ENCODE results near the gene BMX. TPM values are rescaled to one million over a fixed set of nuclear protein-coding genes. Genes with fewer than 3 reads are reported as not detected.

The BMX gene
- total and polyA plus RNA-seq, 10 of the 15 experiments (the other 5 are each of a cell fraction or from before 2014, with no cell fraction given), result not detected

DNA sequence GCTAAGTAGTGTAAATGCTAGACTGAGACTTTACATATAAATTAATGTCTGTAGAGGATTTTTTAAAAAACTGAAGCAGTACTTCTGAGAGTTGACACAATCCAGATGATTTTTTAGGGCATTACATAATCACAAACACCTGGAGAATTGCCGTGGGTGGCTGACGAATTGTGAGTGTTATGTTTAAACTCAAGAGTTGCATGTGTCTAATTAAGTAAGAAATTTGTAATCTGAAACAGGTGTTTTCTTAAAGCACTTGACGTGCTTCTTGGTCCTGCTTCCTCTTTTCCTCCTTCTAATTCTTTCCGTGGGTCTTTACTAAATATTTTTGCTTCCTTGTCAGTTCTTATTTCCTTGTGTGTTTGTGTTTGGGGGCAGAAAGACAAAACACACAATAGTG, 35.3 kb upstream of the BMX start (continued):
- TF ChIP-seq, protein P1, sequence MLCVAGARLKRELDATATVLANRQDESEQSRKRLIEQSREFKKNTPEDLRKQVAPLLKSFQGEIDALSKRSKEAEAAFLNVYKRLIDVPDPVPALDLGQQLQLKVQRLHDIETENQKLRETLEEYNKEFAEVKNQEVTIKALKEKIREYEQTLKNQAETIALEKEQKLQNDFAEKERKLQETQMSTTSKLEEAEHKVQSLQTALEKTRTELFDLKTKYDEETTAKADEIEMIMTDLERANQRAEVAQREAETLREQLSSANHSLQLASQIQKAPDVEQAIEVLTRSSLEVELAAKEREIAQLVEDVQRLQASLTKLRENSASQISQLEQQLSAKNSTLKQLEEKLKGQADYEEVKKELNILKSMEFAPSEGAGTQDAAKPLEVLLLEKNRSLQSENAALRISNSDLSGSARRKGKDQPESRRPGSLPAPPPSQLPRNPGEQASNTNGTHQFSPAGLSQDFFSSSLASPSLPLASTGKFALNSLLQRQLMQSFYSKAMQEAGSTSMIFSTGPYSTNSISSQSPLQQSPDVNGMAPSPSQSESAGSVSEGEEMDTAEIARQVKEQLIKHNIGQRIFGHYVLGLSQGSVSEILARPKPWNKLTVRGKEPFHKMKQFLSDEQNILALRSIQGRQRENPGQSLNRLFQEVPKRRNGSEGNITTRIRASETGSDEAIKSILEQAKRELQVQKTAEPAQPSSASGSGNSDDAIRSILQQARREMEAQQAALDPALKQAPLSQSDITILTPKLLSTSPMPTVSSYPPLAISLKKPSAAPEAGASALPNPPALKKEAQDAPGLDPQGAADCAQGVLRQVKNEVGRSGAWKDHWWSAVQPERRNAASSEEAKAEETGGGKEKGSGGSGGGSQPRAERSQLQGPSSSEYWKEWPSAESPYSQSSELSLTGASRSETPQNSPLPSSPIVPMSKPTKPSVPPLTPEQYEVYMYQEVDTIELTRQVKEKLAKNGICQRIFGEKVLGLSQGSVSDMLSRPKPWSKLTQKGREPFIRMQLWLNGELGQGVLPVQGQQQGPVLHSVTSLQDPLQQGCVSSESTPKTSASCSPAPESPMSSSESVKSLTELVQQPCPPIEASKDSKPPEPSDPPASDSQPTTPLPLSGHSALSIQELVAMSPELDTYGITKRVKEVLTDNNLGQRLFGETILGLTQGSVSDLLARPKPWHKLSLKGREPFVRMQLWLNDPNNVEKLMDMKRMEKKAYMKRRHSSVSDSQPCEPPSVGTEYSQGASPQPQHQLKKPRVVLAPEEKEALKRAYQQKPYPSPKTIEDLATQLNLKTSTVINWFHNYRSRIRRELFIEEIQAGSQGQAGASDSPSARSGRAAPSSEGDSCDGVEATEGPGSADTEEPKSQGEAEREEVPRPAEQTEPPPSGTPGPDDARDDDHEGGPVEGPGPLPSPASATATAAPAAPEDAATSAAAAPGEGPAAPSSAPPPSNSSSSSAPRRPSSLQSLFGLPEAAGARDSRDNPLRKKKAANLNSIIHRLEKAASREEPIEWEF (IDR thresholded peaks at IDR 0.05; ENCODE audit: insufficient replicate concordance, low read depth, low read length), result no peak
- TF ChIP-seq KAT2A (conservative IDR thresholded peaks at IDR 0.05; ENCODE audit: control insufficient read depth, low read depth, low read length) (no peak), ZNF592 (IDR thresholded peaks at IDR 0.05) (no peak; the same call in 1 of the 2 replicates), NR2F1 (conservative IDR thresholded peaks at IDR 0.05) (no peak), EGR1 (IDR thresholded peaks at IDR 0.05; ENCODE audit: borderline replicate concordance in 1 of 2, low read depth in 2 of 2, low read length in 2 of 2) (peak in 1 of 2 experiments; percentile 54; a peak in 1 of 3 replicates), SMAD1 (IDR thresholded peaks at IDR 0.05; ENCODE audit: low read depth, partially characterized antibody) (no peak), MYB (IDR thresholded peaks at IDR 0.05; ENCODE audit: borderline replicate concordance, low read depth, low read length) (no peak), JUNB (IDR thresholded peaks at IDR 0.05) (peak; percentile 87), BMI1 (IDR thresholded peaks at IDR 0.05; ENCODE audit: borderline replicate concordance) (peak; percentile 60; the same call in 1 of the 2 replicates), FOXK2 (IDR thresholded peaks at IDR 0.05) (no peak), KLF5 (IDR thresholded peaks at IDR 0.05; ENCODE audit: partially characterized antibody) (no peak), YBX1 (IDR thresholded peaks at IDR 0.05) (no peak), BHLHE40 (IDR thresholded peaks at IDR 0.05; ENCODE audit: borderline replicate concordance in 1 of 2, low read depth in 2 of 2, low read length in 1 of 2) (peak in 1 of 2 experiments; percentile 38; a peak in 1 of 4 replicates), RELA (IDR thresholded peaks at IDR 0.05; ENCODE audit: borderline replicate concordance, partially characterized antibody) (no peak)
- TF ChIP-seq, protein P2, sequence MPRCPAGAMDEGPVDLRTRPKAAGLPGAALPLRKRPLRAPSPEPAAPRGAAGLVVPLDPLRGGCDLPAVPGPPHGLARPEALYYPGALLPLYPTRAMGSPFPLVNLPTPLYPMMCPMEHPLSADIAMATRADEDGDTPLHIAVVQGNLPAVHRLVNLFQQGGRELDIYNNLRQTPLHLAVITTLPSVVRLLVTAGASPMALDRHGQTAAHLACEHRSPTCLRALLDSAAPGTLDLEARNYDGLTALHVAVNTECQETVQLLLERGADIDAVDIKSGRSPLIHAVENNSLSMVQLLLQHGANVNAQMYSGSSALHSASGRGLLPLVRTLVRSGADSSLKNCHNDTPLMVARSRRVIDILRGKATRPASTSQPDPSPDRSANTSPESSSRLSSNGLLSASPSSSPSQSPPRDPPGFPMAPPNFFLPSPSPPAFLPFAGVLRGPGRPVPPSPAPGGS (IDR thresholded peaks at IDR 0.05; ENCODE audit: borderline replicate concordance, insufficient read depth, low read depth, low read length, poor library complexity, severe bottlenecking), result no peak
- TF ChIP-seq, protein P3, sequence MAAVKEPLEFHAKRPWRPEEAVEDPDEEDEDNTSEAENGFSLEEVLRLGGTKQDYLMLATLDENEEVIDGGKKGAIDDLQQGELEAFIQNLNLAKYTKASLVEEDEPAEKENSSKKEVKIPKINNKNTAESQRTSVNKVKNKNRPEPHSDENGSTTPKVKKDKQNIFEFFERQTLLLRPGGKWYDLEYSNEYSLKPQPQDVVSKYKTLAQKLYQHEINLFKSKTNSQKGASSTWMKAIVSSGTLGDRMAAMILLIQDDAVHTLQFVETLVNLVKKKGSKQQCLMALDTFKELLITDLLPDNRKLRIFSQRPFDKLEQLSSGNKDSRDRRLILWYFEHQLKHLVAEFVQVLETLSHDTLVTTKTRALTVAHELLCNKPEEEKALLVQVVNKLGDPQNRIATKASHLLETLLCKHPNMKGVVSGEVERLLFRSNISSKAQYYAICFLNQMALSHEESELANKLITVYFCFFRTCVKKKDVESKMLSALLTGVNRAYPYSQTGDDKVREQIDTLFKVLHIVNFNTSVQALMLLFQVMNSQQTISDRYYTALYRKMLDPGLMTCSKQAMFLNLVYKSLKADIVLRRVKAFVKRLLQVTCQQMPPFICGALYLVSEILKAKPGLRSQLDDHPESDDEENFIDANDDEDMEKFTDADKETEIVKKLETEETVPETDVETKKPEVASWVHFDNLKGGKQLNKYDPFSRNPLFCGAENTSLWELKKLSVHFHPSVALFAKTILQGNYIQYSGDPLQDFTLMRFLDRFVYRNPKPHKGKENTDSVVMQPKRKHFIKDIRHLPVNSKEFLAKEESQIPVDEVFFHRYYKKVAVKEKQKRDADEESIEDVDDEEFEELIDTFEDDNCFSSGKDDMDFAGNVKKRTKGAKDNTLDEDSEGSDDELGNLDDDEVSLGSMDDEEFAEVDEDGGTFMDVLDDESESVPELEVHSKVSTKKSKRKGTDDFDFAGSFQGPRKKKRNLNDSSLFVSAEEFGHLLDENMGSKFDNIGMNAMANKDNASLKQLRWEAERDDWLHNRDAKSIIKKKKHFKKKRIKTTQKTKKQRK (IDR thresholded peaks at IDR 0.05; ENCODE audit: low read depth, low read length), result no peak
